Ishikawa (cell line): Measurements from ENCODE around the gene HOMER3.

Experiments
- CEBPB ChIP-seq: IDR thresholded peaks from 2 replicates; pipeline ENCODE4 v1.6.1; 2012
- CREB1 ChIP-seq: IDR thresholded peaks from 2 replicates; pipeline ENCODE4 v1.6.1; 2012; ENCODE audit warnings: low read depth
- EGR1 ChIP-seq: IDR thresholded peaks from 2 replicates; pipeline ENCODE4 v1.6.1; 2012
- EP300 ChIP-seq: IDR thresholded peaks from 2 replicates; pipeline ENCODE4 v1.6.1; 2012; ENCODE audit warnings: borderline replicate concordance
- FOXM1 ChIP-seq: IDR thresholded peaks from 2 replicates; pipeline ENCODE4 v1.6.1; 2012; ENCODE audit warnings: low read depth, borderline replicate concordance
- MAX ChIP-seq: IDR thresholded peaks from 2 replicates; pipeline ENCODE4 v1.6.1; 2012
- NFIC ChIP-seq: IDR thresholded peaks from 2 replicates; pipeline ENCODE4 v1.6.1; 2012
- RAD21 ChIP-seq: IDR thresholded peaks from 2 replicates; pipeline ENCODE4 v1.6.1; 2012; ENCODE audit warnings: low read depth
- REST ChIP-seq: IDR thresholded peaks from 2 replicates; pipeline ENCODE4 v1.6.1; 2012; ENCODE audit warnings: low read depth, mild to moderate bottlenecking
- TAF1 ChIP-seq: IDR thresholded peaks from 2 replicates; pipeline ENCODE4 v1.6.1; 2012; ENCODE audit warnings: low read depth, mild to moderate bottlenecking
- TCF12 ChIP-seq: IDR thresholded peaks from 2 replicates; pipeline ENCODE4 v1.6.1; 2012; ENCODE audit warnings: low read depth
- TEAD4 ChIP-seq: IDR thresholded peaks from 2 replicates; pipeline ENCODE4 v1.6.1; 2012
- USF1 ChIP-seq: IDR thresholded peaks from 2 replicates; pipeline ENCODE4 v1.6.1; 2012
- YY1 ChIP-seq: IDR thresholded peaks from 2 replicates; pipeline ENCODE4 v1.6.1; 2012; ENCODE audit warnings: low read depth
- ZBTB7A ChIP-seq: IDR thresholded peaks from 2 replicates; pipeline ENCODE4 v1.6.1; 2012; ENCODE audit warnings: low read depth

The HOMER3 gene

GRCh38 chr19:18899624-18900560 lies 41.1 kb downstream of the HOMER3 start:
- no peak for TF ChIP-seq MAX
- TF ChIP-seq EGR1 = no peak
- no peak for TF ChIP-seq REST
- no peak for TF ChIP-seq CEBPB
- no peak for TF ChIP-seq TCF12
- no peak for TF ChIP-seq YY1
- TF ChIP-seq ZBTB7A = no peak
- no peak for TF ChIP-seq CREB1
- TF ChIP-seq TAF1 = no peak
- no peak for TF ChIP-seq TEAD4
- TF ChIP-seq USF1 = no peak
- TF ChIP-seq EP300 = no peak
- no peak for TF ChIP-seq RAD21
- no peak for TF ChIP-seq NFIC
- no peak for TF ChIP-seq FOXM1

DNA sequence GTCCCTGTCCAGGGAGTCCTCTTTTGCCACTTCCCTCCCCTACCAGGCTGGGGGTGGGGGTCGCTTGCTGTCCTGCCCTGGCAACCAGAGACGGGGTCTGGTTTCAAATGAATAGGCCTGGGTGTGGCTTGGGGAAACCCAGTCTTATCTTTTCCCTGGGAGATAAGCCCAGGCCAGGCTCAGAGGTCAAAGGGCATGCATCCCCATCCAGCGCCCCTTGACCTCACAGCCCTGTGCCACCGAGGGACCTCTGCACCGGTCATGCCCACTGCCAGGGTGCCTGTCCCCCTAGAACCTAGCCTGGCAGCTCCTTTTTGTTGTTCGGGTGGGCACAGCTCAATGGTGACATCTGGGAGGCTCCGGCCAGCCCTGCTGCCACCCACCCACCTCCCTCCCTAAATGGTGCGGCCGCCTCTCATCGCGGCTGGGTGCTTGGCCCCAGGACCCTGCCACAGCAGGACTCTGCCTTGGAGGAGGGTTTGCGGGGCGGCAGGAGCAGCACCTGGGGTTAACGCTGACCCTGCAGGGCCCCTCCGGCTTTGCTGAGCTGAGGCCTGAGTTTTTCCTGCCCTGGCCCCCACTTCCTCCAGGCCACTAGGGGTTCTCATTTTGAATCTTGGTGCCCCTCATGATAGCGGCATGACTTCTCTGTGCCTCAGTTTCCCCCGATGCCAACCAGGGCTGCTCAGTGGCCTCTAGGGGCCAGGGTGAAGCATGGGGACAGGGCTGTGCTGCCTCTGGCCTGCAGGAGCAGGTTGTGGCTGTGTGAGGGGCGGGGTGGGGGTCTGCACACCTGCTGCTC lies 42.2 kb downstream of the HOMER3 start:
- TF ChIP-seq TCF12 = no peak
- no peak for TF ChIP-seq TEAD4
- no peak for TF ChIP-seq YY1
- TF ChIP-seq EP300 = no peak
- TF ChIP-seq MAX = no peak
- TF ChIP-seq ZBTB7A = no peak
- TF ChIP-seq CREB1 = no peak
- no peak for TF ChIP-seq USF1
- TF ChIP-seq REST = no peak
- no peak for TF ChIP-seq TAF1
- no peak for TF ChIP-seq FOXM1
- TF ChIP-seq CEBPB = no peak
- TF ChIP-seq EGR1 = no peak
- no peak for TF ChIP-seq NFIC
- TF ChIP-seq RAD21 = no peak

DNA sequence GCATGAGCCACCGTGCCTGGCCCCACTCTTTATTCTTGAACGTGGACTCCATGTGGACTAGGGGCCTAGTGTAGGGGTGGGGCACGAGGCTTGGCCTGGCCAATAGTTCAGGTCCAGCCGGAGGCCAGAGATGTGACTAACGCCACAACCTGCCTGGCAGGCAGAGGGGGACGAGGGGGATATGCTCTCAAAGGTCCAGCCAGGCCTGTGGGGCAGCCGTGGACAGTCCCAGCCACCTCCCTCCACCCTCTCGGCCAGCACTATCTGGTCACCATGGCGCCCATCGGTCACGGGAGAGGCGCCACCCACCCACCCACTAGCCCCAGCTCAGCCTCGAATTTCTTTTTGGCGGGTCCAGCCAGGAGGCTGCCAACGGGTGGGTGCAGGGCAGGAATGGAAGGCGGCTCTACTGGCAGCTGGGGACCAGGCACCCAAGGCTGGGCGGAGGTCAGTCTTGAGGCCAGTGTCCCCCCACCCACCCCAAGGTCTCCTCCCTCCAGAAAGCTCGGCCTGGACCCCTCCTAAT lies 42.9 kb downstream of the HOMER3 start:
- TF ChIP-seq MAX (no peak), CEBPB (no peak), NFIC (no peak), YY1 (no peak), RAD21 (no peak), TEAD4 (no peak), ZBTB7A (no peak), REST (no peak), EGR1 (no peak), EP300 (no peak), USF1 (no peak), CREB1 (no peak), FOXM1 (no peak), TCF12 (no peak), TAF1 (no peak)
